ENCODE measurements around the gene GNL1.
"Not testable (repeated sequence)": the region's sequence is repeated elsewhere in the genome, so short reads cannot be mapped to it uniquely, and the experiment has no call there.

Gene GNL1

GRCh38 chr6:30500421-30501355, 55.6 kb downstream of the GNL1 start:
- DNase-seq (ENCODE audit: low read depth in 1 of 2, low spot score in 1 of 2) = no peak

GRCh38 chr6:30498705-30499104, 57.6 kb downstream of the GNL1 start:
- not testable (repeated sequence) for DNase-seq (ENCODE audit: low read depth in 1 of 2, low spot score in 1 of 2)

DNA sequence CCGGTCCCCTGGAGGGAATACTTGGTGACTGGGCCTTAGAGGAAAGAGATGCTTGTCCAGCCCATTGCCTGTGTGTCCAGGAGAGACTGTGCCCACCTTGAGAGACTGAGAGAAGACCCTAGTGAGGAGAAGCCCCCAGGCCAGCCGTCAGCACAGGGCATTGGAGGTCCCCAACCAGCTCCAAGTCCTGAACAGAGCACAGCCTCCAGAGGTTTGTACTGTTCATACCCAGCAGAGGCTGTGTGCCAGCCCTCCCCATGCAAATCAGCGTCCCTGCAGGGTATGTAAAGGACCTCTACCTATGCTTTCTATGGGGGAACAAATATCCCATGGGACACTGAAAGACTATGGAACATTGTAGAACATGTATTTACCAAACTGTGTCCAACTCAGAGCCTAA, 58.6 kb downstream of the GNL1 start:
- no peak for DNase-seq (ENCODE audit: low read depth in 1 of 2, low spot score in 1 of 2)

DNA sequence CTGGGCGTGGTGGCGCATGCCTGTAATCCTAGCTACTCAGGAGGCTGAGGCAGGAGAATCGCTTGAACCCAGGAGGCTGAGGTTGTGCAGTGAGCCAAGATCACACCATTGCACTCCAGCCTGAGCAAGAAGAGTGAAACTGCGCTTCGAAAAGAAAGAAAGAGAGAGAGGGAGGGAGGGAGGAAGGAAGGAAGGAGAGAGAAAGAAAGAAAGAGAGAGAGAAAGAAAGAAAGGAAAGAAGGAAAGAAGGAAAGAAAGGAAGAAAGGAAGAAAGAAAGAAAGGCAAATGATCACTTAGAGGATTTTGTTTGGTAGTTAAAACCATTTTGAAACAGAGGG, 59.1 kb downstream of the GNL1 start:
- DNase-seq (ENCODE audit: low read depth in 1 of 2, low spot score in 1 of 2) = not testable (repeated sequence)

DNA sequence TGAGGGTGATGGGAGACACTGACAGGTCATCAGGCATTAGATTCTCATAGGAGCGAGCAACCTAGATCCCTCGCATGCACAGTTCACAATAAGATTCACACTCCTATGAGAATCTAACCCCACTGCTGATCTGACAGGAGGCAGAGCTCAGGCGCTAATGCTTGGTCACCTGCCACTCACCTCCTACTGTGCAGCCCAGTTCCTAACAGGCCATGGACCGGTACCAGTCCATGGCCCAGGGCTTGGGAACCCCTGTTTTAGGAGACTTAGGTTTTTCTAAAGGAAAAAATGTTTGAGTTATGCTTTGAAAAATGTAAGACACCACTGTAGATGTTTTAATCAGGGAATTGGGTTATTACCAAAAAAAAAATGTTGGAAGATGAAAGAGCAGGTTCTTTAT, 60.3 kb downstream of the GNL1 start:
- no peak for DNase-seq (ENCODE audit: low read depth in 1 of 2, low spot score in 1 of 2)

DNA sequence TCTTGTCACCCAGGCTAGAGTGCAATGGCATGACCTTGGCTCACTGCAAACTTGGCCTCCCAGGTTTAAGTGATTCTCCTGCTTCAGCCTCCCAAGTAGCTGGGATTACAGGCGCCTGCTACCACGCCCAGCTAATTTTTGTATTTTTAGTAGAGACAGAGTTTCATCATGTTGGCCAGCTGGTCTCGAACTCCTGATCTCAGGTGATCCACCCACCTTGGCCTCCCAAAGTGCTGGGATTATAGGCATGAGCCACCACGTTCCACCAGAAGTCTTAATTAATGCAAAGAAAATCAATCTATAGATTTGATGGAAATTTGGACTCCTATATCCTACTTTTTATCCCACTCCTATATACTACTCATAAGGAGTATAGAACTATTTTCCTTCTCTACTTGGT, 61.2 kb downstream of the GNL1 start:
- not testable (repeated sequence) for DNase-seq (ENCODE audit: low read depth in 1 of 2, low spot score in 1 of 2)

DNA sequence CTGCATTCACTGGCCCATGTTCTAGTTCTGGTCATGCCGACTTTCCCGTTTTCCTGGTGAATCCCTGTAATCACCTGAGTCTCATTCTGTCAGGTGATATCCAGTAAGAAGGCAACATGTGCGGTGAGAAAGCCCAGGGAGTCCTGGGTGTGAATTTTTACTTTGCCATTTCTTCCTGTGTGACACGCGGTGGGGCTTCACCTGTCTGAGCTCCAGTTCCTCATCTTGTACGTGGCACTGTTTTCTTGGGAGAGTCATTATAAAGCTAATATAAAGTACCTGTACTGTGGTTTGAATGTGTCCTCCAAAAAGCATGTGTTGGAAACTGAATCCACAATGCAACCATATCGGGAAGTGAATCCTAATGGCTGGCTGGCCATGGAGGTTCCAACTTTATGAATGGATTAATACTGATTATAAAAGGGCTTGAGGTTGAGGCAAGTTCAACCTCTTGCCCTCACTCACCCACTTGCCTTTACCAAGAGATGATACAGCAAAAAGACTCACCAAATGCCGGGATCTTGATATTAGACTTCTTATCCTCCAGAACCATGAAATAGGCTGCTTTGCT, 61.9 kb downstream of the GNL1 start:
- DNase-seq (ENCODE audit: low read depth in 1 of 2, low spot score in 1 of 2) = no peak

DNA sequence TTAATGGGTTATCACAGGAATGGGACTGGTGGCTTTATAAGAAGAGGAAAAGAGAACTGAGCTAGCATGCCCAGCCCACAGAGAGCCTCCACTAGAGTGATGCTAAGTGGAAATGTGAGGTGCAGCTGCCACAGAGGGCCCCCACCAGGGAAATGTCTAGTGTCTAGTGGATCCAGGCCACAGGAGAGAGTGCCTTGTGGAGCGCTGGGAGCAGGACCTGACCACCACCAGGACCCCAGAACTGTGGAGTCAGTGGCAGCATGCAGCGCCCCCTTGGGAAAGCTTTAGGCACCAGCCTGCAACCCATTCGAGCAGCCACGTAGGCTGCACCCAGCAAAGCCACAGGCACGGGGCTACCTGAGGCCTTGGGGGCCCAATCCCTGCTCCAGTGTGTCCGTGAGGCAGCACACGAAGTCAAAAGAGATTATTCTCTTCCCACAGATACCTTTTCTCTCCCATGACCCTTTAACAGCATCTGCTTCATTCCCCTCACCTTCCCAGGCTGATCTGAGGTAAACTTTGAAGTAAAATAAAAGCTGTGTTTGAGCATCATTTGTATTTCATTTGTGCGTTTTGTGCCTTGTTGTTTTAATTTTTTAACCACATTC, 62.5 kb downstream of the GNL1 start:
- no peak for DNase-seq (ENCODE audit: low read depth in 1 of 2, low spot score in 1 of 2)

- no peak for DNase-seq (ENCODE audit: low read depth in 1 of 2, low spot score in 1 of 2)
These were observed 64.0 kb downstream of the GNL1 start for GRCh38 chr6:30491991-30492952.

All from activated T-helper 1 cell treated with anti-CD3 and anti-CD28 coated beads, Interleukin-2, amount 50 U/mL, for 16 hours (primary cell).